H9 (cell line): ENCODE data around the gene TAS2R3. TPM values are rescaled to one million over a fixed set of nuclear protein-coding genes. Genes with fewer than 3 reads are reported as not detected.
A peak's percentile ranks its signal among the peaks of the same experiment; 100 is the strongest.

ENCODE experiments used
- DNase-seq: peaks from one replicate; pipeline ENCODE4 v3.0.0-alpha.2; 2017
- H2AFZ ChIP-seq: one replicate; pipeline ENCODE4 v1.6.1; 2013; ENCODE audit warnings: mild to moderate bottlenecking, low read length, control low read depth, moderate library complexity
- H2AK5ac ChIP-seq: 2 replicates; pipeline ENCODE4 v1.6.1; 2013; ENCODE audit warnings: low read length, control low read depth, mixed read lengths; ENCODE audit not compliant: insufficient read length
- H2BK120ac ChIP-seq: one replicate; pipeline ENCODE4 v1.6.1; 2013; ENCODE audit warnings: low read depth, mild to moderate bottlenecking, low read length, control low read depth, inconsistent platforms; ENCODE audit not compliant: poor library complexity, severe bottlenecking
- H2BK12ac ChIP-seq: 2 replicates; pipeline ENCODE4 v1.6.1; 2013; ENCODE audit warnings: low read length, control low read depth, mixed read lengths, low read depth; ENCODE audit not compliant: insufficient read length
- H2BK15ac ChIP-seq: 2 replicates; pipeline ENCODE4 v1.6.1; 2013; ENCODE audit warnings: low read depth, low read length, control low read depth
- H2BK20ac ChIP-seq: one replicate; pipeline ENCODE4 v1.6.1; 2013; ENCODE audit warnings: low read depth, mild to moderate bottlenecking, low read length, control low read depth, inconsistent platforms; ENCODE audit not compliant: poor library complexity, severe bottlenecking
- H2BK5ac ChIP-seq: 2 replicates; pipeline ENCODE4 v1.6.1; 2013; ENCODE audit warnings: low read length, control low read depth, mixed read lengths; ENCODE audit not compliant: insufficient read length
- H3K14ac ChIP-seq: 2 replicates; pipeline ENCODE4 v1.6.1; 2013; ENCODE audit warnings: low read length, control low read depth; ENCODE audit not compliant: insufficient read depth
- H3K18ac ChIP-seq: 2 replicates; pipeline ENCODE4 v1.6.1; 2013; ENCODE audit warnings: low read depth, mild to moderate bottlenecking, mixed read lengths, low read length, control low read depth; ENCODE audit not compliant: insufficient read length
- H3K23ac ChIP-seq: 2 replicates; pipeline ENCODE4 v1.6.1; 2013; ENCODE audit warnings: low read length, control low read depth, mixed read lengths, low read depth; ENCODE audit not compliant: insufficient read length
- H3K23me2 ChIP-seq: 2 replicates; pipeline ENCODE4 v1.6.1; 2013; ENCODE audit warnings: low read depth, mild to moderate bottlenecking, mixed read lengths, low read length, control low read depth; ENCODE audit not compliant: insufficient read length, poor library complexity, severe bottlenecking
- H3K27ac ChIP-seq: 2 replicates; pipeline ENCODE4 v1.5.1; 2013; ENCODE audit warnings: low read length, control low read depth, mixed read lengths, low read depth; ENCODE audit not compliant: insufficient read length
- H3K27me3 ChIP-seq: 2 replicates; pipeline ENCODE4 v1.6.1; 2013; ENCODE audit warnings: low read length, control low read depth, inconsistent platforms; ENCODE audit not compliant: insufficient read depth
- H3K4ac ChIP-seq: 2 replicates; pipeline ENCODE4 v1.6.1; 2013; ENCODE audit warnings: low read depth, mild to moderate bottlenecking, control low read depth, inconsistent platforms, low read length, moderate library complexity
- H3K4me1 ChIP-seq: 2 replicates; pipeline ENCODE4 v1.6.1; 2013; ENCODE audit warnings: low read length, control low read depth, inconsistent platforms; ENCODE audit not compliant: insufficient read depth
- H3K4me2 ChIP-seq: 2 replicates; pipeline ENCODE4 v1.6.1; 2013; ENCODE audit warnings: low read length, control low read depth, mixed read lengths; ENCODE audit not compliant: insufficient read length, insufficient read depth
- H3K56ac ChIP-seq: 2 replicates; pipeline ENCODE4 v1.6.1; 2013; ENCODE audit warnings: low read depth, mild to moderate bottlenecking, mixed read lengths, low read length, control low read depth; ENCODE audit not compliant: insufficient read length
- H3K79me1 ChIP-seq: 2 replicates; pipeline ENCODE4 v1.6.1; 2013; ENCODE audit warnings: low read depth, mild to moderate bottlenecking, moderate library complexity, low read length, control low read depth, inconsistent platforms; ENCODE audit not compliant: insufficient read depth, poor library complexity, severe bottlenecking
- H3K79me2 ChIP-seq: 2 replicates; pipeline ENCODE4 v1.6.1; 2013; ENCODE audit warnings: low read length, control low read depth, inconsistent platforms; ENCODE audit not compliant: insufficient read depth
- H3K9ac ChIP-seq: 2 replicates; pipeline ENCODE4 v1.6.1; 2013; ENCODE audit warnings: low read length, control low read depth, mixed read lengths; ENCODE audit not compliant: insufficient read length; ENCODE audit errors: extremely low read depth
- H3K9me3 ChIP-seq: one replicate; pipeline ENCODE4 v1.6.1; 2013; ENCODE audit warnings: low read depth, low read length, inconsistent platforms; ENCODE audit not compliant: control insufficient read depth
- H3T11ph ChIP-seq: one replicate; pipeline ENCODE4 v1.6.1; 2013; ENCODE audit warnings: mild to moderate bottlenecking, low read length, control low read depth, inconsistent platforms
- H4K20me1 ChIP-seq: one replicate; pipeline ENCODE4 v1.6.1; 2013; ENCODE audit not compliant: control insufficient read depth, insufficient read length, insufficient read depth
- H4K5ac ChIP-seq: 2 replicates; pipeline ENCODE4 v1.6.1; 2013; ENCODE audit warnings: low read depth, mild to moderate bottlenecking, mixed read lengths, low read length, control low read depth; ENCODE audit not compliant: insufficient read length
- H4K8ac ChIP-seq: replicated peaks from 2 replicates; pipeline ENCODE4 v1.6.1; 2013; ENCODE audit warnings: low read length, control low read depth, mixed read lengths, low read depth; ENCODE audit not compliant: insufficient read length
- H4K91ac ChIP-seq: 2 replicates; pipeline ENCODE4 v1.6.1; 2013; ENCODE audit warnings: low read depth, mild to moderate bottlenecking, moderate library complexity, mixed read lengths, low read length, control low read depth; ENCODE audit not compliant: insufficient read length
- H3K27ac Mint-ChIP-seq, 3 experiments: 2 replicates in 2 of 3; 3 replicates in 1 of 3; pipeline ENCODE4 v1.8.0; 2020 to 2021; ENCODE audit warnings: mixed read lengths in 3 of 3, mild to moderate bottlenecking in 1 of 3, moderate library complexity in 1 of 3
- H3K27me3 Mint-ChIP-seq: 2 replicates; pipeline ENCODE4 v1.8.0; 2021; ENCODE audit warnings: low read depth, mild to moderate bottlenecking, moderate library complexity, mixed read lengths
- H3K36me3 Mint-ChIP-seq, 3 experiments: 2 replicates in 2 of 3; 3 replicates in 1 of 3; pipeline ENCODE4 v1.8.0; 2020 to 2021; ENCODE audit warnings: low read depth in 3 of 3, mixed read lengths in 3 of 3; ENCODE audit not compliant: insufficient read depth in 1 of 3
- H3K4me1 Mint-ChIP-seq, 2 experiments: 2 replicates each; pipeline ENCODE4 v1.8.0; 2020; ENCODE audit warnings: mixed read lengths in 2 of 2
- H3K4me3 Mint-ChIP-seq, 2 experiments: 2 replicates in 1 of 2; 3 replicates in 1 of 2; pipeline ENCODE4 v1.8.0; 2020 to 2021; ENCODE audit warnings: mild to moderate bottlenecking in 2 of 2, mixed read lengths in 2 of 2, moderate library complexity in 1 of 2
- H3K9me3 Mint-ChIP-seq, 2 experiments: 2 replicates in 1 of 2; 3 replicates in 1 of 2; pipeline ENCODE4 v1.8.0; 2020; ENCODE audit warnings: mild to moderate bottlenecking in 2 of 2, mixed read lengths in 2 of 2, moderate library complexity in 1 of 2
- CTCF ChIP-seq: fragments of 200-600 bp; sonication (generic); conservative IDR thresholded peaks from 3 replicates; pipeline ENCODE4 v1.8.0; 2021; ENCODE audit warnings: antibody characterized with exemption, mild to moderate bottlenecking
- WGBS: extraction: QIAGEN DNeasy Blood & Tissue Kit; methylation state at CpG from one replicate; pipeline ENCODE4 v1.1.7; 2013; ENCODE audit warnings: missing lambda C conversion rate, low lambda C conversion rate, mixed read lengths; ENCODE audit not compliant: insufficient read length; ENCODE audit errors: extremely low coverage; 5-methylcytosine and 5-hydroxymethylcytosine counted together
- total RNA-seq: library from RNA; stranded (reverse); gene quantifications from 2 replicates; pipeline ENCODE4 v1.2.1, GENCODE V29; 2021

Gene TAS2R3
- total RNA-seq, 1 experiment from 2014 or later, result 1.2 TPM

GRCh38 chr7:141752634-141753033, 11.3 kb upstream of the TAS2R3 start:
- no peaks in the 10 kb centered on the region for H3K79me2 ChIP-seq
- H3K27me3 Mint-ChIP-seq, result no peaks in the 10 kb centered on the region

More at GRCh38 chr7:141752634-141753033, 11.3 kb upstream of the TAS2R3 start:
- H2AK5ac ChIP-seq, result no peak overlapping the region
- DNase-seq, result no peak
- no peak overlapping the region for H3K4me2 ChIP-seq
- Mint-ChIP-seq H3K36me3 (peaks cover 84 to 96% (median 91%) of the 10 kb centered on the region in 3 experiments), H3K4me1 (no peaks in the 10 kb centered on the region), H3K4me3 (no peak overlapping the region), H3K27ac (no peak overlapping the region), H3K9me3 (peaks cover 29 to 31% of the 10 kb centered on the region in 2 experiments)
- H2BK15ac ChIP-seq, result no peak overlapping the region
- no CpG with 5 or more reads among the region's 13 CpGs for WGBS
- H3K4me1 ChIP-seq, result no peaks in the 10 kb centered on the region
- H4K8ac ChIP-seq, result no peak overlapping the region
- TF ChIP-seq CTCF, result peak; percentile 69
- no peak overlapping the region for H2BK20ac ChIP-seq
- no peaks in the 10 kb centered on the region for H3K27me3 ChIP-seq
- H2AFZ ChIP-seq, result no peak overlapping the region
- H3K14ac ChIP-seq, result no peak overlapping the region
- H3K9me3 ChIP-seq, result peaks cover 22% of the 10 kb centered on the region
- no peak overlapping the region for H2BK12ac ChIP-seq
- no peak overlapping the region for H3K23ac ChIP-seq
- no peak overlapping the region for H3T11ph ChIP-seq
- no peak overlapping the region for H2BK120ac ChIP-seq
- H3K4ac ChIP-seq, result no peak overlapping the region
- no peak overlapping the region for H3K56ac ChIP-seq
- H2BK5ac ChIP-seq, result no peak overlapping the region
- H4K5ac ChIP-seq, result no peak overlapping the region
- H3K79me1 ChIP-seq, result no peaks in the 10 kb centered on the region
- H3K18ac ChIP-seq, result no peak overlapping the region
- no peaks in the 10 kb centered on the region for H3K23me2 ChIP-seq
- H4K20me1 ChIP-seq, result no peaks in the 10 kb centered on the region
- no peak overlapping the region for H3K9ac ChIP-seq
- no peak overlapping the region for H4K91ac ChIP-seq
- H3K27ac ChIP-seq, result no peak overlapping the region
